Measurements from ENCODE around the gene TNIK.
"Not testable (repeated sequence)": the region's sequence is repeated elsewhere in the genome, so short reads cannot be mapped to it uniquely, and the experiment has no call there.

The TNIK gene

GRCh38 chr3:171384101-171384891 lies 75.9 kb downstream of the TNIK start:
- Histone ChIP-seq H3K4me1 (ENCODE audit: insufficient read depth, poor library complexity, severe bottlenecking) (no peaks in the 10 kb centered on the region), H3K9me3 (ENCODE audit: severe bottlenecking) (no peaks in the 10 kb centered on the region), H3K4me3 (ENCODE audit: severe bottlenecking) (no peak overlapping the region), H3K27ac (ENCODE audit: poor library complexity, severe bottlenecking) (no peak overlapping the region), H3K27me3 (ENCODE audit: insufficient read depth, poor library complexity, severe bottlenecking) (no peaks in the 10 kb centered on the region), H3K36me3 (ENCODE audit: low read depth) (no peaks in the 10 kb centered on the region)
- no peak for ATAC-seq (ENCODE audit: low read depth)
- DNase-seq (ENCODE audit: low spot score) = no peak
- TF ChIP-seq, protein P1, sequence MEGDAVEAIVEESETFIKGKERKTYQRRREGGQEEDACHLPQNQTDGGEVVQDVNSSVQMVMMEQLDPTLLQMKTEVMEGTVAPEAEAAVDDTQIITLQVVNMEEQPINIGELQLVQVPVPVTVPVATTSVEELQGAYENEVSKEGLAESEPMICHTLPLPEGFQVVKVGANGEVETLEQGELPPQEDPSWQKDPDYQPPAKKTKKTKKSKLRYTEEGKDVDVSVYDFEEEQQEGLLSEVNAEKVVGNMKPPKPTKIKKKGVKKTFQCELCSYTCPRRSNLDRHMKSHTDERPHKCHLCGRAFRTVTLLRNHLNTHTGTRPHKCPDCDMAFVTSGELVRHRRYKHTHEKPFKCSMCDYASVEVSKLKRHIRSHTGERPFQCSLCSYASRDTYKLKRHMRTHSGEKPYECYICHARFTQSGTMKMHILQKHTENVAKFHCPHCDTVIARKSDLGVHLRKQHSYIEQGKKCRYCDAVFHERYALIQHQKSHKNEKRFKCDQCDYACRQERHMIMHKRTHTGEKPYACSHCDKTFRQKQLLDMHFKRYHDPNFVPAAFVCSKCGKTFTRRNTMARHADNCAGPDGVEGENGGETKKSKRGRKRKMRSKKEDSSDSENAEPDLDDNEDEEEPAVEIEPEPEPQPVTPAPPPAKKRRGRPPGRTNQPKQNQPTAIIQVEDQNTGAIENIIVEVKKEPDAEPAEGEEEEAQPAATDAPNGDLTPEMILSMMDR (IDR thresholded peaks at IDR 0.05; ENCODE audit: poor library complexity, severe bottlenecking) = no peak

DNA sequence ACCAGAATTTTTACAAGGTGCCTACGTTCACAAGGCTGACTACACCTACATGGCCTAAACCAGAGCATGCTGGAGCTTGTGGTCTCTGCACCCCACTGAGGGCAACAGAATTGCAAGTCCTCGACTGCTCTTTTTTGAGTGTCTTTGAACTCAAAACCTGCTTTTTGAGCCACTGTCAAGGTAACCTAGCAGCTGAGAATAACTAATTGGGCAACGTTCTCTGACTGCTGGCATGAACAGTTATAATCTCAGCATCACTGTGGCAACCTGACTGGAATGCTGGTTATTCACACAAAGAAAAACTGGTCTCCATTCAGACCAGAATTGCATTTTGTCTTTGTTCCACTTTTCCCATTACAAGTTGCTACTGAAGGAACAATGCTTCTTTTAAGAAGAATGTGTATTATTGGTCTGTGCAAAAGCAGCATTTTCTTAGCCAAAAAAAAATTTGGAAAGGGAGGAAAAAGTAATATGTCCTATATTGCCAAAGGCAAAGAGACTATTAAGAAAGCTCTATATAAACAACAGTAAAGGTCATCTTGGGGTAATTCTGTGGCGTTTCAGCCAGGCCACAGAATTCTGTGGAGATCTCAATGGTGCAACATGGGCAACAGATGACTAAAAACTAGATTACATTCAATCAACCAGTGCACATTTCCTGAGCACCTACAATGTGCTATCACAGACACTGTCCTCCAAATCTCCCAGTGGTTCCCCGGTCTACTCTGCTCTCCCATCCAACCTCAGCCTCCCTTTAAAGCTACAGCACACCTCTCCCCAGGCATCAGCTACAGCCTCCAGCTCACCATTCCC lies 76.8 kb downstream of the TNIK start:
- DNase-seq (ENCODE audit: low spot score) (no peak), ATAC-seq (ENCODE audit: low read depth) (no peak)
- Histone ChIP-seq H3K27ac (ENCODE audit: poor library complexity, severe bottlenecking) (no peak overlapping the region), H3K36me3 (ENCODE audit: low read depth) (no peaks in the 10 kb centered on the region), H3K4me3 (ENCODE audit: severe bottlenecking) (no peak overlapping the region), H3K9me3 (ENCODE audit: severe bottlenecking) (no peaks in the 10 kb centered on the region), H3K4me1 (ENCODE audit: insufficient read depth, poor library complexity, severe bottlenecking) (no peaks in the 10 kb centered on the region), H3K27me3 (ENCODE audit: insufficient read depth, poor library complexity, severe bottlenecking) (no peaks in the 10 kb centered on the region)
- TF ChIP-seq, protein P1 (IDR thresholded peaks at IDR 0.05; ENCODE audit: poor library complexity, severe bottlenecking) = no peak

GRCh38 chr3:171382347-171382746 lies 77.9 kb downstream of the TNIK start:
- H3K4me3 ChIP-seq (ENCODE audit: severe bottlenecking); H3K4me1 ChIP-seq (ENCODE audit: insufficient read depth, poor library complexity, severe bottlenecking); ATAC-seq (ENCODE audit: low read depth); H3K27me3 ChIP-seq (ENCODE audit: insufficient read depth, poor library complexity, severe bottlenecking); H3K9me3 ChIP-seq (ENCODE audit: severe bottlenecking); H3K36me3 ChIP-seq (ENCODE audit: low read depth); DNase-seq (ENCODE audit: low spot score); H3K27ac ChIP-seq (ENCODE audit: poor library complexity, severe bottlenecking): not testable (repeated sequence)

DNA sequence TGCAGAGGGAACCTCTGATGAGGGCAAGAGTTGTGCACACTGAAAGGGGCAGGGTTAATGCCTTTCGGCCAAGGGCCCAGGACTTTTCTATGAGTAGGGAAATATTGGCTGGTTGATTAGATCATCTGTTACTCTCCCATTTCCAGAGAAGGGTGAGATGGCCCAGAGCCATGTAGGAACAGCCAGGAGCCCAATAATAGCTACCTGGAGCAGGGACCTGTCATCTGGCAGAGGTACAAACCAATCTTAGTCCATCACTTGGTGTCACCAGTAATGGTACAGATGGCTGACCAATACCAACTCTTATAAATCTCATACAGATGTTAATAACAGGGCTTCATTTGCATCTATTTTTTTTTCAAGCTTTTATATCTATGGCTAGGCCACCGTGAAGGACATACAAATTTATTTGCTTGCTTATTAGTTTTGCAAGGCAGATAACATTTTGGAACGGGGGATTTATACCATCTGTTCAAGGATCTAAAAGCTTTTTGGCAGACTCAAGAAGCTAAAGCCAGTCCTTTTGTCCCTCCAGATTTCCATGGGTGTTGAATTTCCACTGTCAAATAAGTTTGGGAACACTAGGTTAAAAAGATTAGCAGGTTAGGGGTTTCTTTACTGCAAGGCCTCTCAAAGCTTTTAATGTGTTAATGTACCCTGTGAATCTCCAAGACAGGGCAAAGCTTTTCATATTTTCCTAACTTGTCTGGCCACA lies 79.3 kb downstream of the TNIK start:
- no peaks in the 10 kb centered on the region for H3K4me1 ChIP-seq (ENCODE audit: insufficient read depth, poor library complexity, severe bottlenecking)
- H3K9me3 ChIP-seq (ENCODE audit: severe bottlenecking) = no peaks in the 10 kb centered on the region
- H3K4me3 ChIP-seq (ENCODE audit: severe bottlenecking) = no peak overlapping the region
- H3K27ac ChIP-seq (ENCODE audit: poor library complexity, severe bottlenecking) = no peak overlapping the region
- H3K27me3 ChIP-seq (ENCODE audit: insufficient read depth, poor library complexity, severe bottlenecking) = no peaks in the 10 kb centered on the region
- ATAC-seq (ENCODE audit: low read depth) (no peak), DNase-seq (ENCODE audit: low spot score) (no peak)
- H3K36me3 ChIP-seq (ENCODE audit: low read depth) = no peaks in the 10 kb centered on the region
- TF ChIP-seq, protein P1 (IDR thresholded peaks at IDR 0.05; ENCODE audit: poor library complexity, severe bottlenecking) = no peak

GRCh38 chr3:171379961-171380483 lies 80.2 kb downstream of the TNIK start:
- no peak overlapping the region for H3K4me3 ChIP-seq (ENCODE audit: severe bottlenecking)
- no peaks in the 10 kb centered on the region for H3K36me3 ChIP-seq (ENCODE audit: low read depth)
- no peaks in the 10 kb centered on the region for H3K27me3 ChIP-seq (ENCODE audit: insufficient read depth, poor library complexity, severe bottlenecking)
- DNase-seq (ENCODE audit: low spot score) (no peak), ATAC-seq (ENCODE audit: low read depth) (no peak)
- H3K27ac ChIP-seq (ENCODE audit: poor library complexity, severe bottlenecking) = no peak overlapping the region
- no peaks in the 10 kb centered on the region for H3K9me3 ChIP-seq (ENCODE audit: severe bottlenecking)
- peaks cover 4% of the 10 kb centered on the region for H3K4me1 ChIP-seq (ENCODE audit: insufficient read depth, poor library complexity, severe bottlenecking)
- TF ChIP-seq, protein P1 (IDR thresholded peaks at IDR 0.05; ENCODE audit: poor library complexity, severe bottlenecking) = no peak

All from RWPE2 (cell line).